T-cell (primary cell): ENCODE results near the gene ELL2. TPM values are rescaled to one million over a fixed set of nuclear protein-coding genes. Genes with fewer than 3 reads are reported as not detected.

Experiments used
- ATAC-seq, 4 experiments: fragments of 200-7000 bp in 3 of 4; fragments of 150-1000 bp in 1 of 4; cut with Tn5 transposase; replicated peaks in 1 of 4; 1 replicate in 3 of 4; 2 replicates in 1 of 4; pipeline ENCODE4 v1.10.0; 2021; ENCODE audit warnings: moderate library complexity in 3 of 4, mild to moderate bottlenecking in 2 of 4, moderate number of reproducible peaks in 1 of 4
- CTCF ChIA-PET, 2 donors: fragments of 300-600 bp; sonication (Branson Sonifier 250); formaldehyde crosslinking; loops; one replicate each; lab custom pipeline; 2022; ENCODE audit warnings: antibody characterized with exemption in 2 of 2; lab: Charles Lee
- POLR2A ChIA-PET, 2 donors: fragments of 300-600 bp; sonication (Branson Sonifier 250); formaldehyde crosslinking; loops; one replicate each; lab custom pipeline; 2022; ENCODE audit warnings: antibody characterized with exemption in 2 of 2; lab: Charles Lee
- DNase-seq, 35 experiments: peaks; one replicate each; pipeline versions ENCODE4 v3.0.0 to v3.0.0-alpha.2; 2013 to 2023
- H3K27ac ChIP-seq: one replicate; pipeline ENCODE4 v1.5.1; 2013; ENCODE audit warnings: low read length
- H3K27me3 ChIP-seq, 2 experiments: replicated peaks in 1 of 2; 1 replicate in 1 of 2; 2 replicates in 1 of 2; pipeline versions ENCODE4 v1.6.1 to v1.7.0; 2013; ENCODE audit warnings: low read length in 1 of 2, mixed read lengths in 1 of 2; ENCODE audit not compliant: control insufficient read depth in 2 of 2, insufficient read depth in 2 of 2; ENCODE audit errors: extremely low read depth in 1 of 2
- H3K36me3 ChIP-seq, 2 donors: 1 replicate in 1 of 2; 2 replicates in 1 of 2; pipeline versions ENCODE4 v1.6.1 to v1.7.0; 2013; ENCODE audit warnings: low read length in 1 of 2; ENCODE audit not compliant: control insufficient read depth in 2 of 2, insufficient read depth in 1 of 2; ENCODE audit errors: extremely low read depth in 1 of 2
- H3K4me1 ChIP-seq, 2 experiments: 1 replicate in 1 of 2; 2 replicates in 1 of 2; pipeline versions ENCODE4 v1.6.1 to v1.7.0; 2013; ENCODE audit warnings: low read length in 2 of 2, mixed read lengths in 1 of 2; ENCODE audit not compliant: insufficient read depth in 2 of 2, control insufficient read depth in 1 of 2; ENCODE audit errors: extremely low read depth in 1 of 2
- H3K4me3 ChIP-seq, 2 donors: 1 replicate in 1 of 2; 2 replicates in 1 of 2; pipeline versions ENCODE4 v1.5.1 to v1.7.0; 2013; ENCODE audit warnings: mild to moderate bottlenecking in 2 of 2, low read length in 1 of 2, moderate library complexity in 1 of 2; ENCODE audit not compliant: control insufficient read depth in 1 of 2; ENCODE audit errors: extremely low read depth in 1 of 2
- H3K9me3 ChIP-seq: 2 replicates; pipeline ENCODE4 v1.7.0; 2013
- H3K27ac Mint-ChIP-seq, 2 donors: one replicate each; pipeline ENCODE4 v1.8.0; 2020 to 2021; ENCODE audit warnings: mild to moderate bottlenecking in 2 of 2, mixed read lengths in 2 of 2
- H3K27me3 Mint-ChIP-seq, 2 donors: one replicate each; pipeline ENCODE4 v1.8.0; 2021 to 2022; ENCODE audit warnings: mixed read lengths in 2 of 2
- H3K36me3 Mint-ChIP-seq: one replicate; pipeline ENCODE4 v1.8.0; 2021; ENCODE audit warnings: mixed read lengths
- H3K4me1 Mint-ChIP-seq, 3 donors: one replicate each; pipeline ENCODE4 v1.8.0; 2020 to 2022; ENCODE audit warnings: mixed read lengths in 3 of 3, mild to moderate bottlenecking in 1 of 3
- H3K4me3 Mint-ChIP-seq, 3 donors: one replicate each; pipeline ENCODE4 v1.8.0; 2020 to 2022; ENCODE audit warnings: mild to moderate bottlenecking in 3 of 3, mixed read lengths in 3 of 3, moderate library complexity in 3 of 3
- H3K9me3 Mint-ChIP-seq, 3 donors: one replicate each; pipeline ENCODE4 v1.8.0; 2020 to 2022; ENCODE audit warnings: mixed read lengths in 3 of 3
- WGBS: methylation state at CpG from one replicate; pipeline ENCODE4 v1.1.5; 2013; ENCODE audit warnings: missing lambda C conversion rate; ENCODE audit not compliant: insufficient coverage; 5-methylcytosine and 5-hydroxymethylcytosine counted together
- total RNA-seq, 35 experiments: library from RNA in 6 of 35; stranded (reverse) in 6 of 35; fragments of 120-200 nt in 1 of 35; gene quantifications; one replicate each; pipeline versions ENCODE4 v1.2.1 to v1.2.4 and lab custom pipeline; 2013 to 2026

ELL2 gene
- total RNA-seq, 5 donors from 2014 or later (not counting 1 experiment from before 2014, with no cell fraction given), result 10.3 to 57.8 (median 11.3) TPM

GRCh38 chr5:95915999-95916686, 45.5 kb downstream of the ELL2 start:
- H3K4me1 Mint-ChIP-seq, result peaks cover 7 to 18% (median 8%) of the 10 kb centered on the region in 3 donors
- no peak overlapping the region for H3K4me3 Mint-ChIP-seq
- Histone ChIP-seq H3K9me3 (no peaks in the 10 kb centered on the region), H3K4me3 (no peak overlapping the region), H3K27me3 (no peaks in the 10 kb centered on the region), H3K4me1 (peaks cover 0 to 3% of the 10 kb centered on the region in 2 experiments), H3K36me3 (no peaks in the 10 kb centered on the region), H3K27ac (no peak overlapping the region)
- H3K36me3 Mint-ChIP-seq, result peaks cover 33% of the 10 kb centered on the region
- ChIA-PET POLR2A (interaction anchor here in 1 of 2 donors (0.6 kb wide), 1 partner anchor 28 kb away, joined by 3 read pairs; no protein-coding TSS in a partner anchor), CTCF (no interaction called here)
- ATAC-seq (peak in 1 of 4 experiments; percentile 29), DNase-seq (no peak)
- H3K27me3 Mint-ChIP-seq, result no peaks in the 10 kb centered on the region
- no peak overlapping the region for H3K27ac Mint-ChIP-seq
- 50% methylated on average over 2 of the region's 3 CpGs for WGBS
- no peaks in the 10 kb centered on the region for H3K9me3 Mint-ChIP-seq

GRCh38 chr5:95913663-95914062, 48.0 kb downstream of the ELL2 start:
- ChIA-PET CTCF (no interaction called here), POLR2A (interaction anchor here in 1 of 2 donors (0.6 kb wide), 1 partner anchor 101 kb away, joined by 3 read pairs; no protein-coding TSS in a partner anchor)
- Histone ChIP-seq H3K4me1 (peaks cover 0 to 3% of the 10 kb centered on the region in 2 experiments), H3K36me3 (no peaks in the 10 kb centered on the region), H3K9me3 (no peaks in the 10 kb centered on the region), H3K27ac (no peak overlapping the region), H3K27me3 (no peaks in the 10 kb centered on the region), H3K4me3 (no peak overlapping the region)
- no peak overlapping the region for H3K4me3 Mint-ChIP-seq
- ATAC-seq (no peak), DNase-seq (no peak)
- H3K36me3 Mint-ChIP-seq, result peaks cover 50% of the 10 kb centered on the region
- WGBS, result 98% methylated on average over 5 of the region's 6 CpGs
- no peaks in the 10 kb centered on the region for H3K9me3 Mint-ChIP-seq
- no peak overlapping the region for H3K27ac Mint-ChIP-seq
- no peaks in the 10 kb centered on the region for H3K27me3 Mint-ChIP-seq
- H3K4me1 Mint-ChIP-seq, result peaks cover 7 to 18% (median 8%) of the 10 kb centered on the region in 3 donors

- no CpG with 5 or more reads among the region's 2 CpGs for WGBS
- POLR2A ChIA-PET, result interaction anchor here in 1 of 2 donors (0.6 kb wide), 1 partner anchor 15 kb away, joined by 3 read pairs; no protein-coding TSS in a partner anchor
- ATAC-seq, result no peak
These were observed 49.6 kb downstream of the ELL2 start for GRCh38 chr5:95912029-95912428.

GRCh38 chr5:95910521-95910920, 51.1 kb downstream of the ELL2 start:
- ChIA-PET POLR2A (no interaction called here), CTCF (interaction anchor here in 1 of 2 donors (0.9 kb wide), 1 partner anchor 129 kb away, joined by 7 read pairs; no protein-coding TSS in a partner anchor)
- H3K9me3 Mint-ChIP-seq, result no peaks in the 10 kb centered on the region
- H3K4me3 Mint-ChIP-seq, result no peak overlapping the region
- Histone ChIP-seq H3K4me3 (no peak overlapping the region), H3K27me3 (no peaks in the 10 kb centered on the region), H3K36me3 (peaks cover 0 to 2% of the 10 kb centered on the region in 2 donors), H3K4me1 (peaks cover 0 to 3% of the 10 kb centered on the region in 2 experiments), H3K27ac (no peak overlapping the region), H3K9me3 (no peaks in the 10 kb centered on the region)
- no peak for ATAC-seq
- no peaks in the 10 kb centered on the region for H3K27me3 Mint-ChIP-seq
- WGBS, result 89% methylated on average over 3 of the region's 4 CpGs
- peaks cover 53% of the 10 kb centered on the region for H3K36me3 Mint-ChIP-seq
- peaks cover 0 to 3% (median 0%) of the 10 kb centered on the region in 3 donors for H3K4me1 Mint-ChIP-seq
- no peak overlapping the region for H3K27ac Mint-ChIP-seq
- DNase-seq, result no peak

More at GRCh38 chr5:95912029-95912428, 49.6 kb downstream of the ELL2 start:
- no peaks in the 10 kb centered on the region for H3K9me3 Mint-ChIP-seq
- CTCF ChIA-PET, result no interaction called here
- no peaks in the 10 kb centered on the region for H3K36me3 ChIP-seq
- peaks cover 7 to 16% (median 8%) of the 10 kb centered on the region in 3 donors for H3K4me1 Mint-ChIP-seq
- H3K36me3 Mint-ChIP-seq, result peaks cover 58% of the 10 kb centered on the region
- no peak overlapping the region for H3K27ac Mint-ChIP-seq
- no peak overlapping the region for H3K4me3 Mint-ChIP-seq
- no peak overlapping the region for H3K4me3 ChIP-seq
- no peak overlapping the region for H3K27ac ChIP-seq
- no peaks in the 10 kb centered on the region for H3K27me3 Mint-ChIP-seq
- no peaks in the 10 kb centered on the region for H3K9me3 ChIP-seq
- DNase-seq, result no peak
- no peaks in the 10 kb centered on the region for H3K27me3 ChIP-seq
- H3K4me1 ChIP-seq, result peaks cover 0 to 5% of the 10 kb centered on the region in 2 experiments

- H3K4me3 ChIP-seq, result no peak overlapping the region
- peaks cover 58% of the 10 kb centered on the region for H3K36me3 Mint-ChIP-seq
- H3K36me3 ChIP-seq, result peaks cover 0 to 2% of the 10 kb centered on the region in 2 donors
- H3K27me3 Mint-ChIP-seq, result no peaks in the 10 kb centered on the region
- CTCF ChIA-PET, result interaction anchor here in 1 of 2 donors (0.6 kb wide), 1 partner anchor 17 kb away, joined by 7 read pairs; no protein-coding TSS in a partner anchor
- DNase-seq (no peak), ATAC-seq (no peak)
- WGBS, result no CpG with 5 or more reads among the region's 1 CpG
- H3K9me3 ChIP-seq, result no peaks in the 10 kb centered on the region
- no peaks in the 10 kb centered on the region for H3K27me3 ChIP-seq
- no peak overlapping the region for H3K4me3 Mint-ChIP-seq
- no peaks in the 10 kb centered on the region for H3K4me1 Mint-ChIP-seq
- no peak overlapping the region for H3K27ac ChIP-seq
- POLR2A ChIA-PET, result no interaction called here
- no peak overlapping the region for H3K27ac Mint-ChIP-seq
- H3K4me1 ChIP-seq, result peaks cover 0 to 3% of the 10 kb centered on the region in 2 experiments
- H3K9me3 Mint-ChIP-seq, result no peaks in the 10 kb centered on the region
These were observed 51.9 kb downstream of the ELL2 start for GRCh38 chr5:95909738-95910137.

- ATAC-seq, result no peak
- Histone ChIP-seq H3K27ac (no peak overlapping the region), H3K27me3 (no peaks in the 10 kb centered on the region), H3K36me3 (peaks cover 0 to 2% of the 10 kb centered on the region in 2 donors), H3K4me1 (peaks cover 0 to 3% of the 10 kb centered on the region in 2 experiments), H3K9me3 (no peaks in the 10 kb centered on the region), H3K4me3 (no peak overlapping the region)
- H3K36me3 Mint-ChIP-seq, result peaks cover 64% of the 10 kb centered on the region
- H3K4me1 Mint-ChIP-seq, result no peaks in the 10 kb centered on the region
- H3K4me3 Mint-ChIP-seq, result no peak overlapping the region
- ChIA-PET CTCF (no interaction called here), POLR2A (interaction anchor here in 1 of 2 donors (1.5 kb wide), 1 partner anchor 9 kb away, joined by 5 read pairs; no protein-coding TSS in a partner anchor)
- no peaks in the 10 kb centered on the region for H3K27me3 Mint-ChIP-seq
- H3K9me3 Mint-ChIP-seq, result no peaks in the 10 kb centered on the region
- H3K27ac Mint-ChIP-seq, result no peak overlapping the region
- DNase-seq, result no peak
These were observed 52.9 kb downstream of the ELL2 start for GRCh38 chr5:95908799-95909198.
